ENCODE measurements around the gene RIT1. TPM values are rescaled to one million over a fixed set of nuclear protein-coding genes. Genes with fewer than 3 reads are reported as not detected.

RIT1 gene
- total and polyA plus RNA-seq, 2 of the 8 experiments (the other 6 are each of a cell fraction or from before 2014, with no cell fraction given): 25.3 to 26.8 TPM

GRCh38 chr1:155860970-155861510, 50.1 kb downstream of the RIT1 start:
- H3K9ac ChIP-seq (replicated peaks in 1 of 4; ENCODE audit: extremely low read depth in 1 of 4, low read depth in 3 of 4, low read length in 3 of 4): peak overlapping the region; percentile 43 to 87 (median 72); a peak in 6 of 7 replicates
- ChIA-PET CTCF (ENCODE audit: partially characterized antibody) (interaction anchor here (0.6 kb wide), 1 partner anchor 742 kb away, joined by 3 read pairs; no protein-coding TSS in a partner anchor), POLR2A (ENCODE audit: partially characterized antibody) (interaction anchor here (1.0 to 2.4 kb wide), 3 partner anchors 9 to 116 kb away, joined by 3 to 7 read pairs (median 6); no protein-coding TSS in a partner anchor)
- H2AFZ ChIP-seq (ENCODE audit: low read length): peak overlapping the region; percentile 56
- no peaks in the 10 kb centered on the region for H3K27me3 ChIP-seq (replicated peaks in 1 of 4; ENCODE audit: control insufficient read depth in 3 of 4, extremely low read depth in 1 of 4, insufficient read depth in 3 of 4, low read length in 3 of 4)
- H3K56ac ChIP-seq (replicated peaks; ENCODE audit: insufficient read length, low read depth, low read length): no peak overlapping the region
- H4K8ac ChIP-seq (ENCODE audit: extremely low read depth, insufficient read depth, low read length): no peak overlapping the region
- H4K91ac ChIP-seq (replicated peaks; ENCODE audit: insufficient read length, low read length): no peak overlapping the region
- peaks cover 8% of the 10 kb centered on the region for H3K23me2 ChIP-seq (ENCODE audit: low read depth, low read length)
- no peak overlapping the region for H2BK120ac ChIP-seq (replicated peaks; ENCODE audit: low read depth, low read length)
- H4K5ac ChIP-seq (ENCODE audit: insufficient read length, low read depth, low read length): no peak overlapping the region
- no peak for DNase-seq (ENCODE audit: low read depth in 1 of 2, low spot score in 2 of 2)
- peak overlapping the region; percentile 56 to 81; a peak in 3 of 4 replicates for H3K4me2 ChIP-seq (ENCODE audit: insufficient read depth in 1 of 2, low read depth in 2 of 2, low read length in 2 of 2)
- no peak overlapping the region for H3K14ac ChIP-seq (ENCODE audit: insufficient read length)
- no peak overlapping the region for H3K18ac ChIP-seq (ENCODE audit: extremely low read depth, low read length)
- peak overlapping the region; percentile 75 for H3K27ac ChIP-seq (ENCODE audit: low read depth, low read length)
- H3K4me1 ChIP-seq (replicated peaks in 1 of 4; ENCODE audit: control insufficient read depth in 3 of 4, insufficient read depth in 4 of 4, low read length in 3 of 4): peaks cover 0 to 6% (median 2%) of the 10 kb centered on the region in 4 experiments; a peak in 4 of 7 replicates
- no peaks in the 10 kb centered on the region for H3K9me3 ChIP-seq (ENCODE audit: insufficient read depth in 2 of 2, low read depth in 1 of 2, low read length in 1 of 2)
- FAIRE-seq: no peak
- peaks cover 0 to 2% of the 10 kb centered on the region in 2 experiments for H4K20me1 ChIP-seq (replicated peaks in 1 of 2; ENCODE audit: control insufficient read depth in 1 of 2, insufficient read depth in 2 of 2, low read length in 2 of 2)
- no peak overlapping the region for H2BK12ac ChIP-seq (ENCODE audit: low read depth, low read length)
- H3K79me1 ChIP-seq (ENCODE audit: low read depth, low read length): peaks cover 3% of the 10 kb centered on the region; the same call in 1 of the 2 replicates
- H2AK5ac ChIP-seq (ENCODE audit: low read depth, low read length): no peak overlapping the region
- H2BK5ac ChIP-seq (ENCODE audit: low read depth, low read length): no peak overlapping the region
- H2BK20ac ChIP-seq (ENCODE audit: low read length): no peak overlapping the region
- H3K4ac ChIP-seq (replicated peaks; ENCODE audit: insufficient read length, low read depth, low read length): no peak overlapping the region
- H2BK15ac ChIP-seq (ENCODE audit: low read length): no peak overlapping the region
- WGBS, 2 experiments (ENCODE audit: extremely low coverage in 1 of 2, insufficient coverage in 1 of 2, insufficient read length in 1 of 2, insufficient replicate concordance in 2 of 2, low coverage in 1 of 2, low lambda C conversion rate in 2 of 2, missing lambda C conversion rate in 1 of 2): 94% methylated on average over 2 of the region's 2 CpGs; no CpG with 5 or more reads in 1 of the 2 experiments
- H3K36me3 ChIP-seq (ENCODE audit: control insufficient read depth in 2 of 4, insufficient read depth in 4 of 4, low read length in 3 of 4): no peaks in the 10 kb centered on the region
- H3K79me2 ChIP-seq (ENCODE audit: control insufficient read depth in 1 of 2, insufficient read depth in 2 of 2, low read length in 2 of 2): peaks cover 0 to 10% of the 10 kb centered on the region in 2 experiments; a peak in 2 of 4 replicates
- peak overlapping the region in 2 of 4 experiments; percentile 43 to 68; a peak in 3 of 8 replicates for H3K4me3 ChIP-seq (ENCODE audit: extremely low read depth in 1 of 4, insufficient read depth in 2 of 4, low read depth in 3 of 4, low read length in 4 of 4)
- H3K23ac ChIP-seq (ENCODE audit: insufficient read length): no peak overlapping the region
- TF ChIP-seq SIN3A (conservative IDR thresholded peaks at IDR 0.05 in 1 of 2, IDR thresholded peaks at IDR 0.05 in 1 of 2; ENCODE audit: low read depth in 1 of 2, low read length in 2 of 2) (no peak), ATF3 (IDR thresholded peaks at IDR 0.05; ENCODE audit: insufficient read depth, low read depth, low read length) (no peak), POU5F1 (IDR thresholded peaks at IDR 0.05; ENCODE audit: low read depth, low read length) (no peak), RAD21 (IDR thresholded peaks at IDR 0.05 in 1 of 2, conservative IDR thresholded peaks at IDR 0.05 in 1 of 2; ENCODE audit: low read depth in 2 of 2, low read length in 2 of 2) (no peak), RXRA (IDR thresholded peaks at IDR 0.05; ENCODE audit: insufficient read depth, low read depth, low read length) (no peak), USF2 (IDR thresholded peaks at IDR 0.05; ENCODE audit: low read length) (no peak), SP2 (IDR thresholded peaks at IDR 0.05; ENCODE audit: low read length) (no peak), ATF2 (IDR thresholded peaks at IDR 0.05; ENCODE audit: low read length) (no peak)
